Lower leg skin (tissue), 4 donors: Measurements from ENCODE around the gene SPOCK1. TPM values are rescaled to one million over a fixed set of nuclear protein-coding genes. Genes with fewer than 3 reads are reported as not detected.

Experiments used
- DNase-seq, 2 donors: peaks; one replicate each; pipeline ENCODE4 v3.0.0-alpha.2; 2019; ENCODE audit warnings: low spot score in 2 of 2
- H3K4me3 ChIP-seq: fragments of 200-600 bp; sonication (generic); 2 replicates; pipeline ENCODE4 v1.5.1; 2017; ENCODE audit warnings: mild to moderate bottlenecking, low read depth; ENCODE audit not compliant: poor library complexity, severe bottlenecking
- POLR2A ChIP-seq, 2 donors: fragments of 450-650 bp; IDR thresholded peaks; one replicate each; pipeline ENCODE4 v1.6.1; 2016 to 2017; ENCODE audit warnings: antibody characterized with exemption in 2 of 2, mild to moderate bottlenecking in 1 of 2, moderate library complexity in 1 of 2
- WGBS, 2 donors: methylation state at CpG; one replicate each; pipeline ENCODE4 v1.1.5; 2018; 5-methylcytosine and 5-hydroxymethylcytosine counted together
- intact Hi-C: fragments of 100-400 bp; cut with DNase I; formaldehyde crosslinking; loops from one replicate; pipeline ENCODE4 v1.15.0; 2023; ENCODE audit warnings: low total_unique reads
- total RNA-seq, 4 donors: library from RNA; depleted of rRNA; stranded (reverse); fragments of >200 nt; gene quantifications; one replicate each; pipeline ENCODE4 v1.1.0, GENCODE V29; 2016
- TF ChIP-seq, protein P1 (sequence below), 3 donors: fragments of 450-650 bp; IDR thresholded peaks; one replicate each; pipeline ENCODE4 v1.5.1; 2016; ENCODE audit warnings: antibody characterized with exemption in 3 of 3, mild to moderate bottlenecking in 3 of 3, moderate library complexity in 2 of 3

SPOCK1 gene
- total RNA-seq, 4 donors from 2014 or later, result 7.9 to 21.5 (median 11.7) TPM

DNA sequence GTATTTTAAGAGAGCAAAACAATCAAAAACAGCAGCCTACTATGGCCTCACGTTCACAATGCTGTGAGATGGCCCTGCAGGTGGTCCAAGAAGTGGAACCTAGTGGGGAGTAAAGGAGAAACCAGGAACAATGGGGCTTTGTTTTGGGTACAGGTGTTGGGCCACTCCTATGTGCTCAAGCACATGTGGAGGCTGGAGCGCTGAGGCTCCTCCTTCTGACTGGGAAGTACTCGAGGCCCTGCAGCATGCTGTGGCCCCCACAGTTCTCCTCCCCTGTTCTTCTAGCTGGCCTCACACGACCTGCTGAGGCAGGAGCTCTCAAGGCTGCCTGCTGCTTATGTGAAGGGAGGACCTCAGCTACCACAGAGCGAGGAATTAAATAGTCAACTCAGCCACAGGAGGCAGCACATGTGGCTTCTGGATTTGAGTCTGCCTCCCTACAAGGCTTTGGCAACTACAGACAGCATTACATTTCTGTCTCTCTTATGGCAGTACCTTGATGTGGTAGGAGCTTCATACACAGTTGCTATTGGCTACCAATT is 482.3 kb downstream of the SPOCK1 start:
- no peak overlapping the region for H3K4me3 ChIP-seq
- intact Hi-C loops, result no loop called here
- WGBS, 2 donors, result 47 to 55% methylated on average over 5 of the region's 5 CpGs
- no peak for DNase-seq
- TF ChIP-seq, protein P1, sequence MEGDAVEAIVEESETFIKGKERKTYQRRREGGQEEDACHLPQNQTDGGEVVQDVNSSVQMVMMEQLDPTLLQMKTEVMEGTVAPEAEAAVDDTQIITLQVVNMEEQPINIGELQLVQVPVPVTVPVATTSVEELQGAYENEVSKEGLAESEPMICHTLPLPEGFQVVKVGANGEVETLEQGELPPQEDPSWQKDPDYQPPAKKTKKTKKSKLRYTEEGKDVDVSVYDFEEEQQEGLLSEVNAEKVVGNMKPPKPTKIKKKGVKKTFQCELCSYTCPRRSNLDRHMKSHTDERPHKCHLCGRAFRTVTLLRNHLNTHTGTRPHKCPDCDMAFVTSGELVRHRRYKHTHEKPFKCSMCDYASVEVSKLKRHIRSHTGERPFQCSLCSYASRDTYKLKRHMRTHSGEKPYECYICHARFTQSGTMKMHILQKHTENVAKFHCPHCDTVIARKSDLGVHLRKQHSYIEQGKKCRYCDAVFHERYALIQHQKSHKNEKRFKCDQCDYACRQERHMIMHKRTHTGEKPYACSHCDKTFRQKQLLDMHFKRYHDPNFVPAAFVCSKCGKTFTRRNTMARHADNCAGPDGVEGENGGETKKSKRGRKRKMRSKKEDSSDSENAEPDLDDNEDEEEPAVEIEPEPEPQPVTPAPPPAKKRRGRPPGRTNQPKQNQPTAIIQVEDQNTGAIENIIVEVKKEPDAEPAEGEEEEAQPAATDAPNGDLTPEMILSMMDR (IDR thresholded peaks at IDR 0.05), result no peak
- TF ChIP-seq POLR2A (IDR thresholded peaks at IDR 0.05), result no peak

DNA sequence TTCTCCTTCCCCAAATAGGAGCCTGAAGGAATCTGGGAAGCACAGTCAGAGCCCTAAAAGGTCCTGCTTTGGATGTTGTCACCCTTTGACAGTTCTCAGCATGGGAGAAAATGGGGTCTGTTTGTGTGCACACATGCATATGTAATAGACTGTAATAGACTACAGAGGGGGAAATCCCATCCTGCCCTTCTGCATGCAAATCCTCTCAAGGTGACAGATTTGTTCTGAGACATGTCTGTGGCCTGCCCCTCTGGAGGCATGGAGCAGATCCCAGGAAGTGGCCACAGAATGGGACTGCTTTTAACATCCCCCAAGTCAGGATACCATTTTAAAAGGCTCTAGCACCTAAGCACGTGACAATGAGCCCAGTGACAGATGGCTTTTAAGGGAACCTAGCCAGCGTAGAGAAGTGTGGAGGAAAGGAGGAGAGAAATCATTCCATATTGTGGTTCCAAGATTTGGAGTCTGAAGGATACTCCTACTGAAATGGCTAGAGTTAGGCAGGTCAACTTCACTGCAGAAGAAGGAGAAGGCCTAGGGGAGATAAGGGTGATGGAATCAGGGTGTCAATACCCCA is 483.5 kb downstream of the SPOCK1 start:
- no peak for DNase-seq
- no peak overlapping the region for H3K4me3 ChIP-seq
- intact Hi-C loops, result no loop called here
- TF ChIP-seq, protein P1 (IDR thresholded peaks at IDR 0.05), result no peak
- 67 to 81% methylated on average over 2 of the region's 2 CpGs for WGBS, 2 donors

DNA sequence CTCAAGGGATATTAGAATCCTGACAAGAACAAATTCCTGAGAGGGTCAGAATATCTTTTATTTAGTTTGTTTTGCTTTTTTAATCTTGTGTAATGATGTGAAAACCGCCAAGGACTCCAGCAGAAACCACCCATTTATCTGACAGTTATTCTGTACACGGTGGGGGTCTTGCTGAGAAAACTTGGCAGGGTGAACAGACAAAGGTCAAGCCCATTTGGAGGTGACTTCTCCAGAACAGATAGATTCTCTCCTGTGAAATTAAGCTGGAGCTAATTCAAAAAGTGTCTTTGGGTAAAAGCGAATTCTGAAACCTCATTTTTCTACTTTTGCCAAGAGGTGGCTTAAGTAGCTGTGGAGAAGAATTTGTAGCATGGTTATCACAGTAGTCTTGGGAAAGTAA is 484.4 kb downstream of the SPOCK1 start:
- intact Hi-C loops, result no loop called here
- WGBS, 2 donors, result 73 to 92% methylated on average over 3 of the region's 3 CpGs
- no peak overlapping the region for H3K4me3 ChIP-seq

DNA sequence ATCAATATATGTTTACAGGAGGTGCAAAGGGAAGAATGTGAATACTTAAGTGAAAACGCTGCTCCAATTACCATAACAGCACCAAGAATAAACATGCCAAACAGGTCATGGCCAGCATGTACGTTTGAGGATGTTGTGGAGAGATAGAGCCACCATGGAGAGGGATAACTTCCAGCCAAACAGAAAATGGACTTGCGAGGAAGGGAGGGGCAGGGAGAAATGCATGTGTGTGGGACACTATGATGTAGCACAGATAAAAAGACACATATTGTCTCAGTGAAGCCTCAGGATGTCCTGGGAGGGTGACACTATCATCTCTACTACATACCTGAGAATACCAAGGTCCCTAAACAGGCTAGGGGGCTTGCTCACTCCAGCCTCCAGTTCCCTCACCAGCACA is 488.9 kb downstream of the SPOCK1 start:
- intact Hi-C loops, result no loop called here
- no peak for DNase-seq
- 46 to 51% methylated on average over 3 of the region's 3 CpGs for WGBS, 2 donors
- no peak overlapping the region for H3K4me3 ChIP-seq
- no peak for TF ChIP-seq POLR2A (IDR thresholded peaks at IDR 0.05)

More for the DNA sequence above, 484.4 kb downstream of the SPOCK1 start:
- TF ChIP-seq, protein P1 (IDR thresholded peaks at IDR 0.05), result no peak
- TF ChIP-seq POLR2A (IDR thresholded peaks at IDR 0.05), result no peak
- DNase-seq, result no peak

DNA sequence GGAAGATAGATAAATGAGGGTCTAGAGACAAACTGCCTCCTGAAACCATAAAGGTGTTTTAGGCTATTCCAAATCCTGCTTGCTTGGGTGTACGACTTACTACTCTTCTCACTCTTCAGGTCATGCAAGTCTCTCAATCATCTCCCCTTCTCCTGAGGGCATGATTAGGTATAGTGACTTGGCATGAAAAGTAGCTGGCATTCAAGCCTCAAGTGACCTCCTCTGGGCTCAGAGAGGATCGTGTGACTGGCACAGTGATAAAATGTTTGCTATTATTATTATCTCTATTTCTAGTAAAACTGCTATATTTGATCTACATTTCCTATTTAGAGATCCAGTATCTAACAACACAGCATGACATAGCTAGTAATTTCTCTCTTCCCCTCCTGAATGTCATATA is 494.8 kb downstream of the SPOCK1 start:
- intact Hi-C loops, result no loop called here
- DNase-seq, result no peak

DNA sequence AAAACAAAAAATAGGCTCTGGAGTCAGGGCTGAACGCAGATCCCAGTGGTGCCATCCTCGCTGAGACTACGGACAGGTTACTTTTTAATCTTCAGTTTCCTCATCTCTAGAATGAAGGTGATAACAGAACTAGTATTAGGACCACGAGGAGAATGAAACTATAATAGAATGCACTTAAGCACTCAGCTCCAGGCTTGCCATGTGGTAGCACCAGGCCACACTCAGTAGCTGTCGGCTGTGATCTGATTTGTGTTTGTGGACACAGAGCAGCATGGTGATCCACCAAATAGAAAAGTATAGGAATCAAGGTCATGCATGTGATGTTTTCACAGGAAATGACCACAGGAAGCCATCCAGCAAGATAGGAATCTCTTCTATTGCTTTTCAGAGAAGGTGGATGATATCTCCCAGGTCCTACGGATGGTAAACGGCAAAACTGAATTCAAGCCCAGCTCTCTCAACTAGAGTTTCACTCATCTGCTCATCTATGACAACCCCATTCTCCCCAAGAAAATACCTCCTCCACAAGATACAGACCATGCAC is 498.0 kb downstream of the SPOCK1 start:
- DNase-seq, result no peak
- TF ChIP-seq, protein P1 (IDR thresholded peaks at IDR 0.05), result no peak
- TF ChIP-seq POLR2A (IDR thresholded peaks at IDR 0.05), result no peak
- 89 to 90% methylated on average over 7 of the region's 7 CpGs for WGBS, 2 donors
- intact Hi-C loops, result no loop called here
- H3K4me3 ChIP-seq, result no peak overlapping the region

More for the DNA sequence above, 494.8 kb downstream of the SPOCK1 start:
- H3K4me3 ChIP-seq, result no peak overlapping the region
- no peak for TF ChIP-seq POLR2A (IDR thresholded peaks at IDR 0.05)
- TF ChIP-seq, protein P1 (IDR thresholded peaks at IDR 0.05), result no peak
- 41 to 55% methylated on average over 2 of the region's 2 CpGs for WGBS, 2 donors
